HL-60 (cell line): Measurements from ENCODE around the gene TSPAN15.

ENCODE experiments used
- POLR2AphosphoS5 ChIP-seq: IDR thresholded peaks from 2 replicates; pipeline ENCODE4 v1.6.1; 2012; ENCODE audit warnings: low read depth
- TF ChIP-seq, protein P1 (sequence below): IDR thresholded peaks from one replicate; pipeline ENCODE4 v1.5.1; 2011; ENCODE audit warnings: low read length, control low read depth, inconsistent platforms; ENCODE audit not compliant: insufficient read depth
- TF ChIP-seq, protein P2 (sequence below): IDR thresholded peaks from 2 replicates; pipeline ENCODE4 v1.6.1; 2012; ENCODE audit warnings: low read depth; ENCODE audit not compliant: insufficient replicate concordance

DNA sequence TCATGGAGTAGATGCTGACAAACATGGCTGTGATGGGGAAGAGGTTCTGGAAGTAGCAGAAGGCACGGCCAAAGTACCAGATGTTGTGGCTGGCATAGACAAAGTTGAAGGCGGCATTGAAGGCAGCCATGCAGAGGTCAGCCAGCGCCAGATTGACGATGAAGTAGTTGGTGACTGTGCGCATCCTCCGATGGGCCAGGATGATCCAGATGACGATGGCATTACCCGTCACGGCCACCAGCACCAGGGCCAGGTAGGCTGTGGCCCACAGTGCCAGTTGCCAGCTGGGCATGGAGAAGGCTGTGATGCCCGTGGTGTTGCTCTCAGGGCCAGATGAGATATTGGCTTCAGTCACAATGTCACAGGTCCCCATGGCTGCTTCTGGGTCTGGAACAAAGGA, 35.3 kb upstream of the TSPAN15 start:
- TF ChIP-seq, protein P1, sequence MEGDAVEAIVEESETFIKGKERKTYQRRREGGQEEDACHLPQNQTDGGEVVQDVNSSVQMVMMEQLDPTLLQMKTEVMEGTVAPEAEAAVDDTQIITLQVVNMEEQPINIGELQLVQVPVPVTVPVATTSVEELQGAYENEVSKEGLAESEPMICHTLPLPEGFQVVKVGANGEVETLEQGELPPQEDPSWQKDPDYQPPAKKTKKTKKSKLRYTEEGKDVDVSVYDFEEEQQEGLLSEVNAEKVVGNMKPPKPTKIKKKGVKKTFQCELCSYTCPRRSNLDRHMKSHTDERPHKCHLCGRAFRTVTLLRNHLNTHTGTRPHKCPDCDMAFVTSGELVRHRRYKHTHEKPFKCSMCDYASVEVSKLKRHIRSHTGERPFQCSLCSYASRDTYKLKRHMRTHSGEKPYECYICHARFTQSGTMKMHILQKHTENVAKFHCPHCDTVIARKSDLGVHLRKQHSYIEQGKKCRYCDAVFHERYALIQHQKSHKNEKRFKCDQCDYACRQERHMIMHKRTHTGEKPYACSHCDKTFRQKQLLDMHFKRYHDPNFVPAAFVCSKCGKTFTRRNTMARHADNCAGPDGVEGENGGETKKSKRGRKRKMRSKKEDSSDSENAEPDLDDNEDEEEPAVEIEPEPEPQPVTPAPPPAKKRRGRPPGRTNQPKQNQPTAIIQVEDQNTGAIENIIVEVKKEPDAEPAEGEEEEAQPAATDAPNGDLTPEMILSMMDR = no peak
- TF ChIP-seq POLR2AphosphoS5 = no peak
- TF ChIP-seq, protein P2, sequence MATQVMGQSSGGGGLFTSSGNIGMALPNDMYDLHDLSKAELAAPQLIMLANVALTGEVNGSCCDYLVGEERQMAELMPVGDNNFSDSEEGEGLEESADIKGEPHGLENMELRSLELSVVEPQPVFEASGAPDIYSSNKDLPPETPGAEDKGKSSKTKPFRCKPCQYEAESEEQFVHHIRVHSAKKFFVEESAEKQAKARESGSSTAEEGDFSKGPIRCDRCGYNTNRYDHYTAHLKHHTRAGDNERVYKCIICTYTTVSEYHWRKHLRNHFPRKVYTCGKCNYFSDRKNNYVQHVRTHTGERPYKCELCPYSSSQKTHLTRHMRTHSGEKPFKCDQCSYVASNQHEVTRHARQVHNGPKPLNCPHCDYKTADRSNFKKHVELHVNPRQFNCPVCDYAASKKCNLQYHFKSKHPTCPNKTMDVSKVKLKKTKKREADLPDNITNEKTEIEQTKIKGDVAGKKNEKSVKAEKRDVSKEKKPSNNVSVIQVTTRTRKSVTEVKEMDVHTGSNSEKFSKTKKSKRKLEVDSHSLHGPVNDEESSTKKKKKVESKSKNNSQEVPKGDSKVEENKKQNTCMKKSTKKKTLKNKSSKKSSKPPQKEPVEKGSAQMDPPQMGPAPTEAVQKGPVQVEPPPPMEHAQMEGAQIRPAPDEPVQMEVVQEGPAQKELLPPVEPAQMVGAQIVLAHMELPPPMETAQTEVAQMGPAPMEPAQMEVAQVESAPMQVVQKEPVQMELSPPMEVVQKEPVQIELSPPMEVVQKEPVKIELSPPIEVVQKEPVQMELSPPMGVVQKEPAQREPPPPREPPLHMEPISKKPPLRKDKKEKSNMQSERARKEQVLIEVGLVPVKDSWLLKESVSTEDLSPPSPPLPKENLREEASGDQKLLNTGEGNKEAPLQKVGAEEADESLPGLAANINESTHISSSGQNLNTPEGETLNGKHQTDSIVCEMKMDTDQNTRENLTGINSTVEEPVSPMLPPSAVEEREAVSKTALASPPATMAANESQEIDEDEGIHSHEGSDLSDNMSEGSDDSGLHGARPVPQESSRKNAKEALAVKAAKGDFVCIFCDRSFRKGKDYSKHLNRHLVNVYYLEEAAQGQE = no peak
